HL-60 (cell line): ENCODE measurements around the gene KCNMA1.

Experiments
- POLR2AphosphoS5 ChIP-seq: IDR thresholded peaks from 2 replicates; pipeline ENCODE4 v1.6.1; 2012; ENCODE audit warnings: low read depth
- TF ChIP-seq, protein P1 (sequence below): IDR thresholded peaks from one replicate; pipeline ENCODE4 v1.5.1; 2011; ENCODE audit warnings: low read length, control low read depth, inconsistent platforms; ENCODE audit not compliant: insufficient read depth

DNA sequence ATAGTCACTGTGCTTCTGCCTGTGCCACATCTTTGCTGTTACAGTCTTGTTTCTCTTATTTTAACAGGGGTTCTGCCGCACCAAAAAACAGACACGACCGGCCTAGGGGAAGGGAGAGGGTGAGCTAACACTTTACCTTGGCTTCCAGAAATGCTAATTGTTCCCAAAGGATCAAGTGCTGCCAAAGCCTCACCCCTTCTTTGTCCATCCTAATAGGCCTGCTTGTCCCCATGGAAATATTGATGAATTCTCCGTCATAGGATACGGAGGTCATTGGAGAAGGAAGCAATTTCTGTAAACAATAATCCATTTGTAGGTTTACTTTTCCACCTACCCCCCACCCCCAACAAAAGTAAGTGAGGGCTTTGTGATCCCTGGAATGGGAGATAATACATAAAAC lies 567.3 kb downstream of the KCNMA1 start:
- TF ChIP-seq, protein P1, sequence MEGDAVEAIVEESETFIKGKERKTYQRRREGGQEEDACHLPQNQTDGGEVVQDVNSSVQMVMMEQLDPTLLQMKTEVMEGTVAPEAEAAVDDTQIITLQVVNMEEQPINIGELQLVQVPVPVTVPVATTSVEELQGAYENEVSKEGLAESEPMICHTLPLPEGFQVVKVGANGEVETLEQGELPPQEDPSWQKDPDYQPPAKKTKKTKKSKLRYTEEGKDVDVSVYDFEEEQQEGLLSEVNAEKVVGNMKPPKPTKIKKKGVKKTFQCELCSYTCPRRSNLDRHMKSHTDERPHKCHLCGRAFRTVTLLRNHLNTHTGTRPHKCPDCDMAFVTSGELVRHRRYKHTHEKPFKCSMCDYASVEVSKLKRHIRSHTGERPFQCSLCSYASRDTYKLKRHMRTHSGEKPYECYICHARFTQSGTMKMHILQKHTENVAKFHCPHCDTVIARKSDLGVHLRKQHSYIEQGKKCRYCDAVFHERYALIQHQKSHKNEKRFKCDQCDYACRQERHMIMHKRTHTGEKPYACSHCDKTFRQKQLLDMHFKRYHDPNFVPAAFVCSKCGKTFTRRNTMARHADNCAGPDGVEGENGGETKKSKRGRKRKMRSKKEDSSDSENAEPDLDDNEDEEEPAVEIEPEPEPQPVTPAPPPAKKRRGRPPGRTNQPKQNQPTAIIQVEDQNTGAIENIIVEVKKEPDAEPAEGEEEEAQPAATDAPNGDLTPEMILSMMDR: no peak
- TF ChIP-seq POLR2AphosphoS5: no peak
